Neuron (in vitro differentiated cells): Measurements from ENCODE around the gene ID2.

Experiments used
- H2AFZ ChIP-seq: one replicate; pipeline ENCODE4 v1.6.1; 2013; ENCODE audit warnings: low read depth, mild to moderate bottlenecking, inconsistent platforms, low read length, moderate library complexity
- H3K27me3 ChIP-seq: one replicate; pipeline ENCODE4 v1.6.1; 2013; ENCODE audit warnings: low read length; ENCODE audit not compliant: insufficient read depth
- H3K36me3 ChIP-seq: one replicate; pipeline ENCODE4 v1.6.1; 2013; ENCODE audit warnings: low read length; ENCODE audit not compliant: insufficient read depth
- H3K4me1 ChIP-seq: one replicate; pipeline ENCODE4 v1.6.1; 2013; ENCODE audit warnings: low read length; ENCODE audit not compliant: insufficient read depth
- H3K4me3 ChIP-seq: 2 replicates; pipeline ENCODE4 v1.5.1; 2013; ENCODE audit warnings: mild to moderate bottlenecking, low read length, moderate library complexity
- H3K9me3 ChIP-seq: one replicate; pipeline ENCODE4 v1.6.1; 2013; ENCODE audit warnings: low read length

The ID2 gene, protein sequence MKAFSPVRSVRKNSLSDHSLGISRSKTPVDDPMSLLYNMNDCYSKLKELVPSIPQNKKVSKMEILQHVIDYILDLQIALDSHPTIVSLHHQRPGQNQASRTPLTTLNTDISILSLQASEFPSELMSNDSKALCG

GRCh38 chr2:8681786-8682692 lies at the start of gene ID2:
Gene ID2 (plus strand): TSS chr2:8682056. CDS start chr2:8682166, 110 bp downstream.
- H3K27me3 ChIP-seq = no peaks in the 10 kb centered on the region
- peaks cover 47% of the 10 kb centered on the region for H3K4me1 ChIP-seq
- no peaks in the 10 kb centered on the region for H3K36me3 ChIP-seq
- H3K9me3 ChIP-seq = no peaks in the 10 kb centered on the region
- H3K4me3 ChIP-seq = peak within 1 kb of the TSS; percentile 54
- H2AFZ ChIP-seq = peak within 1 kb of the TSS; percentile 10

DNA sequence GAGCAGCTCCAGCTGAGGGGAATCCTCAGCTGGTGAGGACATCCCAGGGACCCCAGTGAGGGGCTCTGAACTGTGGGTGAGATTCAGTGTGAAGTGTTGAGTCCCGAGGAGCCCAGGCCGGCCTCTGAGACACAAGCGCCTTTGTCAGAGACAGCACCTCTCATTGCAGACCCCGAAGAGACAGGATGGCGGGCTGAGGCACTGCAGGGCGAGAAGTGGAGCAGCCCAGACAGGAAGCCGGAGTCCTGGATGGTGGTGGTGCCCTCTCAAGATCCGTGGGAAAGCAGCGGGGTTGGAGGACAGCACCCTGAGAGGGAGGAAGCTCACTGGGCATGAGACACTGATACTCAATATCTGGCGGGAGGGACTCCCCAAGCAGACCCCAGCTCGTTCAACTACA lies 49.1 kb upstream of the ID2 start:
- Histone ChIP-seq H3K9me3 (no peaks in the 10 kb centered on the region), H3K4me3 (no peak overlapping the region), H2AFZ (no peak overlapping the region), H3K4me1 (peaks cover 19% of the 10 kb centered on the region), H3K27me3 (no peaks in the 10 kb centered on the region), H3K36me3 (no peaks in the 10 kb centered on the region)

- Histone ChIP-seq H3K27me3 (no peaks in the 10 kb centered on the region), H3K9me3 (no peaks in the 10 kb centered on the region), H3K4me1 (peaks cover 24% of the 10 kb centered on the region), H3K36me3 (no peaks in the 10 kb centered on the region), H2AFZ (no peak overlapping the region), H3K4me3 (no peak overlapping the region)
Observed at GRCh38 chr2:8633186-8633734, 48.6 kb upstream of the ID2 start.

DNA sequence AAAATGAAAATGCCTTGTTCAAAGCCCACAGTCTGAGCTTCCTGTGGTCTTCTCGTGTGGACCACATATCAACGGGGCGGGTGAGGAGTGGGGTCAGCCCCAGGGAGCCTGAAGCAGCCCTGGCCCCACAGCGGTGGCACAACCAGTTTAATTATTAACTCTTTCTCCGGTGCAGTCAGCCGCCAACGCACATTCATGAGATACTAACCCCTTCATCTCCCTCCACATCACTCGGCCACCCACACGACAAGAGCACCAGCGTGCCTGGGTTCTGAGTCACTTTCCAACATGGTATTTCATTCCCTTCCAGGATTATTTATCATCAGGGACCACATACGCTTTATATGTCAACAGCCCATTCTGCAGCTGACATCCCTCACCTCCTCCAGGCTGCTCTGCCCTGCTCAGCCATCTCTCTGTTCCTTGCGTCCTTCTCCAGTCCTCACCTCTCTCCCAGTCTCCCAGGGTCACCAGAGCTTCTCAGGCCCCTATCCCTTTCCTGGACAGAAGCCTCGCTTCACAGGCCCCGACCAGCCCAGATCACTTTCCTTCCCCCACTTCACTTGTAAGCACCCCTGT lies 48.0 kb upstream of the ID2 start:
- Histone ChIP-seq H2AFZ (no peak overlapping the region), H3K4me3 (no peak overlapping the region), H3K9me3 (no peaks in the 10 kb centered on the region), H3K4me1 (peaks cover 29% of the 10 kb centered on the region), H3K27me3 (no peaks in the 10 kb centered on the region), H3K36me3 (no peaks in the 10 kb centered on the region)

DNA sequence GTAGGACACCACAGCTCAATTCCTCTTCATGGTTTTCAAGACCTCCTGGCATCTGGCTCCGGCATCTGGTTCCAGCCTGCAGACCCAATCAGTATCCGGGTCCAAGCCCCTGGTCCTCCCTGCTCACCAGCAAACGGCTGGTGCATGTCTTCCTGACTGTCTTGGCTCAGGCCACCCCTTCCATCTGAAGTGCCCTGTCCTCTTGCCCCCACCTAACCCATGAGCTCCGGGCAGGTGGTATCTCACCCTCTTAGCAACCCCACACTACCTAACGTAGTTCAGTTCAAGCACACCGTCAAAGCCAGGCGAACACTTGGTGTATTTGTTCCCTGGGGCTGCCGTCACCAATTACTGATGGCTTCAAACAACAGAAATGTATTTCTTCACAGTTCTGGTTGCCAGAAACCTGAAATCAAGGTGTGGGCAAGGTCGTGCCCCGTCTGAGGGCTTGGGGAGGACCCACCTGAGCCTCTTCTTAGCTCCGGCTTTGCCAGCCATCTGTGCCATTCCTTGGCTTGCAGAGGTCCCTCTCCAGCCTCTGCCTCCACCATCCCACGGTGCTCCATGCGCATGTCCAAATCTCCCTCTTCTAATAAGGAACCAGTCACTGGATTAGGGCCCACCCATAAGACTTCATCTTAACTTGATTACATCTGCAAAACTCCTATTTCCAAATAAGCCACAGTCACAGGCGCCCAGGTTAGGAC lies 47.2 kb upstream of the ID2 start:
- Histone ChIP-seq H3K9me3 (no peaks in the 10 kb centered on the region), H3K27me3 (no peaks in the 10 kb centered on the region), H3K36me3 (no peaks in the 10 kb centered on the region), H3K4me3 (no peak overlapping the region), H3K4me1 (peaks cover 33% of the 10 kb centered on the region), H2AFZ (no peak overlapping the region)

DNA sequence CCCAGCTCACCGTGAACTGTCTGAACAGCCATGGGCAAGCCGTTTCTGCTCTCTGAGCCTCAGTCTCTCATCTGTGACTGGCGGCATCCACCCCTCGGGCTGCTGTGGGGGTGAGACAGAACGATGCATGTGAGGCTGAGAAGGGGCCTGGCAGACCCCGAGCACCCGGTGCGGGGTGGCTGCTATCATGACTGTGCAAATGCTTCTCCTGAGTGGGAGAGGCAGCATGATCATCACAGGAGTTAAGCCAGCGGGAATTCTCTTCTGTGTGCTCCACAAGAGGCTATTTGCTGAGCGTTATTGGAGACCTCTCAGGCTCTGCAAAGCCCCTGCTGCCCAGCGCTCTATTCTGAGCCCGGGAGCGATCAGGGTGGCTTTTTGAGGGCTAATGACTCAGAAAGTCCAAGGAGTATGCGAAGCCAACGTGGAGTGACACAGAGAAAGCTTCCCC lies 45.8 kb upstream of the ID2 start:
- Histone ChIP-seq H2AFZ (peak overlapping the region; percentile 63), H3K4me1 (peaks cover 40% of the 10 kb centered on the region), H3K4me3 (no peak overlapping the region), H3K9me3 (no peaks in the 10 kb centered on the region), H3K27me3 (no peaks in the 10 kb centered on the region), H3K36me3 (no peaks in the 10 kb centered on the region)

DNA sequence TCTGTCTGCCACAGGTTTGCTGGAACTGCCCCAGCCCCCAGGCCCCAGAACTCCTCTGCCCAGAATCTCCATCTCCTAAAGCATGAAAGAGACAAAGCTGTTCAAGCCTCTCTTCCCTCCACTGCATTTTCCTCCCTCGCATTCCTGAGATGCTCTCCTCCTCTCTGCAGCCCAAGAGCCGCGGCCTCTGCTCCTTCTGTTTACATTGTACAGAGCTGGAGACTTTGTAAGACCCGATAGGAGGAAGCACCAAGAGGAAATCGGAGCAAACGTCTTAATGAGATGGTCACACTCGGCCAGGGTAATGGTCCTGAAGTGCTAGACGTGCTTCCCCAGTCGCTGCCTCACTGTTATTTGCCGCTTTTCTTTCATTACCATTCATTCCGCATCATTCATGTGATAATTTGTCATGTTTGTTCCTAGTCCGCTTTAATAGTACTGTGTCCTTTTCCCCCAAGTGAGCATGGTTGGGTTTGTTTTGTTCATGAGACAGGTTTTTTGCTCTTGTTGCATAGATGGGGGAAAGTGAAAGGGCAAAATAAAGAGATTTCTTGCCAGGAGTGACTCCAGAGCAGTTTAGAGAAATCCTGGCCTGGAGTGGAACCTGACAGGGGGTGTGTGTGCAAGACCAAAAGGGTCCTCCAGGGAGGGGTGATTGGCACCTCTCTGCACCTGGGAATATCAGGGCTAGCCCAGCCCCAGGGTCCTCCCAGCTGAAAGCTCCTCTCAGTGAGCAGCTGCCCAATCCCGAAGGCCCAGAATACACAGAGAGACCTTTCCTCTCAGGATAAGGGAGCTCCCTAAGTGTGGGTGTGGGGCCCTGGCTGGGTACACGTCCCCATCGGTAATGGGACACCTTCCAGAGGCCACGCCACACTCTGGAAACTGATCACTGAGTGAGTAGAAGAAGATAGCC lies 44.9 kb upstream of the ID2 start:
- H3K4me1 ChIP-seq = peaks cover 49% of the 10 kb centered on the region
- H3K36me3 ChIP-seq = no peaks in the 10 kb centered on the region
- H3K4me3 ChIP-seq = peak overlapping the region; percentile 36
- H2AFZ ChIP-seq = peak overlapping the region; percentile 63
- no peaks in the 10 kb centered on the region for H3K9me3 ChIP-seq
- no peaks in the 10 kb centered on the region for H3K27me3 ChIP-seq

- Histone ChIP-seq H3K4me1 (peaks cover 62% of the 10 kb centered on the region), H3K36me3 (no peaks in the 10 kb centered on the region), H2AFZ (no peak overlapping the region), H3K4me3 (no peak overlapping the region), H3K9me3 (no peaks in the 10 kb centered on the region), H3K27me3 (no peaks in the 10 kb centered on the region)
Observed at GRCh38 chr2:8638327-8638726, 43.5 kb upstream of the ID2 start.

DNA sequence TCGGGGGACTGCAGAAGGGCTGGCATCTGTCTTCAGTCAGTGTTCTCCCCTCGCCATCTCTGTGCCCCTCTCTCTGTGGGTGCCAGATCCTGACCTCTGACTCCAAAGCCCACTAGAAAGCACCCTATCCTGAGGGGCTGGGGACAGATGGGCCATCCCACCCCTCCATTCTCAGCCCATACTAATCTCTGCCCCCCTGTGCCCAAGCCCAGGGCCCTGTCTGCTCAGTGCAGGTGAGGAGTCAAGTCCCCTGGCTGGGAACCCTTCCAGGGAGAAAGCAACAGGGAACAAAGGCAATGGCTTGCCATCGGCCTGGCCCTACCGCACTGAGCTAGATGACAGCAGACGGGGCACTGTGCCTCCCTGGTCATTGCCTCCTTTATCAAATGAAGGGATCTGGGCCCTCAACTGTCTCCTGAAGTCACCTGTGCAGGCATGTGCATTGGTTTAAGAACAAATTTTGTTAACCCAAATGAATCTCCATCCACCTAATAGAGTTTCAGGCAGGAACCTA lies 42.7 kb upstream of the ID2 start:
- no peaks in the 10 kb centered on the region for H3K36me3 ChIP-seq
- no peaks in the 10 kb centered on the region for H3K27me3 ChIP-seq
- no peak overlapping the region for H3K4me3 ChIP-seq
- H3K9me3 ChIP-seq = no peaks in the 10 kb centered on the region
- H3K4me1 ChIP-seq = peaks cover 66% of the 10 kb centered on the region
- no peak overlapping the region for H2AFZ ChIP-seq

DNA sequence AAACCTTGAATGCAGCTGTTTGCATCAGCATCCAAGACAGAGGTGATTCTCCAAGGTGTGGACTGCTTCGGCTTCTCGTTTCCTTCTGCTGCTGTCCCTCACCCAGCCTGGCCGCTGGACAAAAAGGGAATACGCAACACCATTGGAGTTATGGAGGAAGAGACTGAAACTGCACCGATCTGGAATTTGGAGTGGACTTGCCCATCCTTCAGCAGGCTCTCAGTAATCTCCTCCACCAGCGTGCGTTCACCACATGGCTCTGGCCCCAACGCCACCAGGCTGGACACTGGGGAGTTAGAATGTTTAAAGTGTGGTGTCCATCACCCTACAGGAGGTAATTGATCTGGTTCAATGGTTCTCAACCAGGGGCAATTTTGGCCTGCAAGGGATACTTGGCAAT lies 41.4 kb upstream of the ID2 start:
- Histone ChIP-seq H3K4me1 (peaks cover 66% of the 10 kb centered on the region), H3K9me3 (no peaks in the 10 kb centered on the region)

DNA sequence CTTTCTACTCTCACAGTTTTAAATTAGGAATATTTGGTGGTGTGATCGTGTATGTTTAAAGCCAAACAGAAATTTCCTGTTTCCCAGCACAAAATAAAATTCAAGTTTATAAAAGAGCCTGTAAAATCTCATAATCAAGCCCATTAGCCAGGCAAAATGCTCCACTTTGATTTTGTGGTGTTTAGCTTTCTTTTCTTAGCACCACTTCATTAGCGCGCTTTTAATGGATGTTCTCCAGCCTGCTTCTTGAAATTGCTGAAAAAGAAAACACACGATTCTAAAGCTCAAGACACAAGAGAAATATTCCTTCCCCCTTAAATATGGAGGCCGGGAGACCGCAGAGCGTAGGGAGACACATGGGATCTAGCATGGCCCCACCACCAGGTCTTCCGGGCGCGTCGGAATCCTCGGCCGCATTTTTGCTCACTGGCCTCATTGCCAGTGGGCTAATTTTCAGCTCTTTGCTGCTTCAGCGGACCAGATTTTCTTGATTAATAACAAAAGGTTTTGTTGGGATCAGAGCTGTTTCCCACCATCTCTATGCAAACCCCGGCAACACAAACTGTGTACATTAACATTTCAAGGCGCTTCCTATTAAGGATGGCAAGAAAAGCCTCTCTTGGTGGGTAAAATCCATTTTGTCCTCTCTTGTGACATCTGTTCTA lies 40.4 kb upstream of the ID2 start:
- H3K36me3 ChIP-seq = no peaks in the 10 kb centered on the region
- H3K27me3 ChIP-seq = no peaks in the 10 kb centered on the region
- peaks cover 60% of the 10 kb centered on the region for H3K4me1 ChIP-seq
- H2AFZ ChIP-seq = peak overlapping the region; percentile 50
- H3K4me3 ChIP-seq = no peak overlapping the region
- H3K9me3 ChIP-seq = peaks cover under 1% of the 10 kb centered on the region

More for the DNA sequence above, 41.4 kb upstream of the ID2 start:
- Histone ChIP-seq H2AFZ (no peak overlapping the region), H3K36me3 (no peaks in the 10 kb centered on the region), H3K4me3 (no peak overlapping the region), H3K27me3 (no peaks in the 10 kb centered on the region)
